HEK293 (cell line): ENCODE results near the gene KLHL17.

Experiments used
- ZNF274 ChIP-seq, 2 experiments: fragments of 200-500 bp in 1 of 2; fragments of 450-650 bp in 1 of 2; sonication (Bioruptor generic) in 1 of 2; formaldehyde crosslinking in 1 of 2; IDR thresholded peaks; 2 replicates each; pipeline versions ENCODE4 v1.5.1 to v1.6.1; 2014 to 2016; ENCODE audit warnings: borderline replicate concordance in 1 of 2, inconsistent platforms in 1 of 2, low read length in 1 of 2, missing biosample characterization in 1 of 2, missing genetic modification characterization in 1 of 2
- ZNF658 ChIP-seq: fragments of 450-650 bp; formaldehyde crosslinking; IDR thresholded peaks from 2 replicates; pipeline ENCODE4; 2016; ENCODE audit warnings: missing biosample characterization, missing genetic modification characterization

DNA sequence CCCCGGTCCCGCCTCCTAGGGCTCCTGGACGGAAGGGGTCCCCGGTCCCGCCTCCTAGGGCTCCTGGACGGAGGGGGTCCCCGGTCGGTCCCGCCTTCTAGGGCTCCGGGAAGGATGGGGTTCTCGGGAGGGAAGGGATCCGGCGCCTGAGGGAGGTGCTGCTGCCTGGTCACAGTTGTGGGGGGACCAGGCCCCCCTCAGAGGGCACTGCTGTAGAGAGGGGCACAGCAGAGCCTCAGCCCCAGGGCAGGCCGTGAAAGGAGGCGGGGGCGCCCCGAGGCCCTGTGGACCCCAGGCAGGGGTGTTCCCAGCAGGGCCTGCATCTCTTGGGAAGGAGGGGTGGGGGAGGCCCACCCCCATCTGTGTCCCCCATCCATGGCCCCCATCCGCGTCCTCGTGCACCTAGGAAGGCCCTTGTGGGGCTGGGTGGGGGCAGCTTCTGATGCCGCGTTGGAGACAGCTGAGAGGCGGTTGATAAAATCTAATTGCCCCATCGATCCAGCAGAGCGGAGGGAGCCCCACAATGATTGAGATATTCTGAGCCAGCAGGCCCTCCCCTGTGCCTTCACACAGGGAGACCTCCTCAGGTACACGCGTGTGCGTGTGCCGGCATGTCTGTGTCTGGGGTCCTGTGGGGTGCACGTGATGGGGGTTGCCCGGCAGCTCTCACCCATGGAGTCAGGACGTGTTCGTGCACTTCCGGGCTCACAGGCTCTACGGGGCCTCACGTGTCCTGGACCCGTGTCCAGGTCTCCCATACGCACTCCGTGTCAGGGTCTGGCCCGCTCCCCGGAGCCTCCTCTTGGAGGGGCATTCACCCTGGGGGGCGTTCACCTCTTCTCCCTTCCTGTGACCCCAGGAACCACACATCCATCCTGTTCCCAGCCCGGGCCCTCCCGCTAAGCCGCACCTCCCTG is 23.8 kb upstream of the KLHL17 start:
- TF ChIP-seq ZNF658 (tag by site-specific recombination) (no peak), ZNF274 (IDR thresholded peaks at IDR 0.05; ENCODE audit: low read length) (no peak), ZNF274 (tag by site-specific recombination; IDR thresholded peaks at IDR 0.05; ENCODE audit: borderline replicate concordance) (no peak)
